Stimulated activated CD8-positive, alpha-beta memory T cell treated with anti-CD3 and anti-CD28 coated beads, Interleukin-12 subunit alpha, Interleukin-12 subunit beta, amount 100 ng/mL, for 4 hours (primary cell): Measurements from ENCODE around the gene CAMK1G.

Experiments
- DNase-seq: peaks from one replicate; pipeline ENCODE4 v3.0.0-alpha.2; 2020; ENCODE audit warnings: low read depth

Gene CAMK1G

DNA sequence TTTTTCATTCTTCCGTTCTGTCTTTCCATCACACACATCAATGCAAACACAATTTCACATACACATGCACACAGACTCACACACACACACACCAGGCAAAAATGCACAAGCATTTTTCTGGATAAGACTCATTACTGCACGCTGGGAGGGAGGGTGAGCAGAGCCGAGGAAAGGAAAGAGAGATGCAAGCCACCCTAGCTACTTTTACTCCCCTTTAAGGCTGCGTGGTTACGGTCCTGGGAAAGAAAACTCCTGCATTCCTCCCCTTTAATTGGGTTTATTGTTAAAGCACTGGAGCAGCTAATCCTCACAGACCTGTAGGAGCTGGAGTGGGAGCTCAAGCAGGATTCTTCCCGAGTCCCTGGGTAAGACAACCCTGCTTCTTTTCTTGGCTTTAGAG, at the start of gene CAMK1G:
Gene CAMK1G, plus strand, starts transcription at position 307 of the 400 bp plus-strand sequence. CDS start 11,270 bp downstream, outside the sequence.
- no peak for DNase-seq

DNA sequence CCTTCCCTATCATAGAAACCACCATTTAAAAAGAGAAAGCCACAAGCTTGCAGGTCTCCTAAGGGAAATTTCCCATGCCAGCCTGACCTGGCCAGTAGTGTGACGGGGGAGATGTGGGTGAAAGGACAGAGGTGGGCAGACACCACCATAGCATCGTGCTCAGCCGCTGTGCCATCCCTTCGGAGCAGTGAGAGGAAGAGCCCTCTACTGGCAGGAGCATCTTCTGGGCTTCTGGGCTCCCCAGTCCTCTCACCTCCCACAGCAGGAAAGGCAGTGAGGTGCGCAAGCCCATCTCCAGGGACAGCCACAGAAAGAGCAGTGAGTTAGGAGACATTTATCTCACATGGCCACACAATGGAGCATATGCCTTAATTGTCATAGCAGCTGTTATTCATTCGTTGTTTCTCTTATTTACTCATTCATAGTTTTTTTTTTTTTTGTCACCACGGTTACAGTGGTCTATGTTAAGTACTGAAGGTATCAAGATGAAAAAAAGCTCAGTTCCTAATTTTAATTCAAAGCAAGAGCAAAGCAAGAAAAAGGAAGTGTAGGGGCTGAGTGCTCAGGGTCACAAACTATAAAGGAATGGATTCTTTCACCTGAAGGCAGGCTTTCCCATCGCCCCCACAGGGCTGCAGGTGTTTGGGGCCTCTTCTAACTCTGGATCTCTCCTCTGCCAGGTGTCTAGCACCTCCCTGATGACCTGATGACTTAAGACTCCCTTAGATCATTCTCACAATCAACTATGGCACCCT, 48.8 kb upstream of the CAMK1G start:
- DNase-seq = no peak

DNA sequence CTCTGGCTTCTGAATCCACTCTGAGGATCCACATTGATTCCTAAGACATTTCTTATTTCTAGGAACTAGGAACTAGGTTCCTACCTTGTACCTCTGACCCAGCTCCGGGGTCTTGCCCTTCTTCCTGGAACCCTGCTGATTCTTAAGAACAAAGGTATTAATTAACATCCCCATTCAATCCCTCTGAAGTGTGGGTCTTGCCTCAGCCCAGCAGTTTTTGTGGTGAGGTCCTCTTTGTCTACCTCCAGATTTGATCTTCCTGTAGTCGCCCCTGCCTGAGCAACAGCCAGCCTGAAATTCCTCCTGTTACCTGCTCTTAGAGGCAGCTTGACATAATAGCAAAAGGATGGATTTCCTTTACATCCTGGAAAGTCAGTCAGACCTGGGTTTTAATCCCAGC, 46.7 kb upstream of the CAMK1G start:
- no peak for DNase-seq

DNA sequence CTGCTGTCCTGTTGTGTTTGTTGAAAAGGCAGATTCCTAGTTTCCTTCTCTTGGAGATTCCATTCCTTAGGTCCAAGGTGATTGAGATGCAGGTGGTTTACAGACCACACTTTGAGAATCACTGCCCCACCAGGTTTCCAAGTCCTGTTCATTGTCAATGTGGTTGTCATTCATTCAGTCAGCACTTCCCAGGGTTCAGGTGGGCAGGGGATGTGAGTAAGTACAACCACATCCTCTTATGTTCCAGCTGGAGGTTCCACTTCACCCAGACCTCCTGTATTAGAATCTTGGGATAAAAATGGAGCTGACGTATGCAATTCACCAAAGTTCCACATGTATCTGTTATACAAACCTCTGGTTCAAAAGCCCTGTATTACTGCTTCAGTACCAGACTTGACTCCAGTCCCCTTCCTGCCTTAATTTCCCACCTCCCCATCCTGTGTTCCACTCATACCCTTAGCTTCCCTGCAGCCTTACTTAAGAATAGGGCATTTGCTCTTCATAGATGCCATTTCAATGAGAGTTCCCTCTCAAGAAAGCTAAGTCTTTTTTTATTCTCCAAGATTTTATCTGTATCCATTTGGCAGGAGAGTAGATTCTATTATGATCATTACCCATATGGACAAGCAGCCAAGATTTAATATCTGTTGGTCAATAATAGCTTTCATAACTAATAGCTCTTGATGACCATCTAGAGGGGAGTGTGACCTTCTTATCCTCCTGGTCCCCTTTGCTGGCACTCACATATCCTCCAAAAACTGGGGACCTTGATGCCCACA, 46.0 kb upstream of the CAMK1G start:
- DNase-seq = no peak

DNA sequence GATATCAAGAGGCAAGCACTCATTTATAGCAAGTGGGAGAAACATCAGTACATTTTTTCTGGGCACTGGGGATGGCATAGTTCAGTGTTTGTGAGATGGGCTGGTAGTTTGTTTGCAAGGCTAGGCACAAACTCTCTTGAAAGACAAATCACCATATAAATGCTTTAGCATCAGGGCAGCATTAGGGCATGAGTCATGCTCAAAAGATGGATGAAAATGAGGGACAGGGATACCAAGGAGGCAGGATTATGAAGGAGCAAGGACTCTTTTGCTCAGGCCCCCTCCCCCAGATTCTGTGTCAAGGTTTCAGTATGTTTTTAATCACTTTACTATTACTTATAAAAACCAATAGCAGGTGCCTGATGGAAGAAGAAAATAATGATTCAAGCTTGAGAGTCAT, 43.9 kb upstream of the CAMK1G start:
- DNase-seq = no peak

DNA sequence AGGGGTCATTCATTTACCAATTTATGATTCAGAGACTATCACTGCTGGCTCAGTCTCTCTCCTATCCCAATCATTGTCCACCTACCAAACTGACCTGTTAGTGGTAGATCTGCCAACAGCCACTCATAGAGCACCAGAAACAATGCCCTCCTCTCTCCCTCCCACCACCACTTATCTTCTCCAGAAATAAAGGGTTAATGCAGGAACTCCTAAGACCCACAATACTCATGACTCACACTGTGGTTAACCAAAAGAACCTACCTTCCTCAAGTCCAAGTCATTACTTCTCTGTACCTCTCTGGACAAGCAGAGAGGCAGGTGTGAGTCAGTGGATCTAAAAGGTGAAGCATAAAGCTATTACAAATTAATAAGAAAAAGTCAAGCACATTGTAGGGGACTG, 40.9 kb upstream of the CAMK1G start:
- DNase-seq = no peak

DNA sequence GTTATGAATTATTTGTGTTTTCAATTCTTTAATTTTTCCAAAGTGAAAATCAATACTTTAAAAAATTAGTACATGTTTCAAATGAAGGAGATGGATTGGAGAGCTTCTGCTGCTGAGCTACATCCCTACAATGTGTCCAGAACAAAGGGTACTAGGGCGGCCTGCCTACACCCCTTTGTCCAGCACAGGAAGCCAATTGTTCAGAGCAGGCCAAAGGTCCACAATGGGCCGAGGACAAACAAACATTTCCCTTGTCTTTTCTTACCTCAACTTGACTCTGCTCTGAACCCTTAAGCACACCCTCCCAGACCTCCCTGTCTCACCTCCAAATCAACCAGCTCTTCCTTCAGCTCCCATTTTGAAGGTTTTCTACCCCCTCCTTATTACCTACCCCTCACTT, 39.4 kb upstream of the CAMK1G start:
- no peak for DNase-seq

DNA sequence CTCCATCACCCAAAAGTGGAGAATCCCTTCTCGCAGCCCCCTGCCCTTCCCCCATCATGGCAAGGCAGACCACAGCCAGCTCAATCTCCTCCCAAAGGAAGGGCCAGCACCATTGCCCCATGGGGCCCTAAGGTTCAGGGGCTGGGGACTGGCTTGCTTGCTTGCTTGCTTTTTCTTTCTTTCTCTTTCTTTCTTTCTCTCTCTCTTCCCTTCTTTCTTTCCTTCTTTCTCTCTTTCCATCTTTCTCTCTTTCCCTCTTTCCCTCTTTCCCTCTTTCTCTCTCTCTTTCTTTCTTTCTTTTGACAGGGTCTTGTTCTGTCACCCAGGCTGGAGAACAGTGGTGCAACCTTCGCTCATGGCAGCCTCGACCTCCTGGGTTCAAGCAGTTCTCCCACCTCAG, 38.1 kb upstream of the CAMK1G start:
- no peak for DNase-seq

DNA sequence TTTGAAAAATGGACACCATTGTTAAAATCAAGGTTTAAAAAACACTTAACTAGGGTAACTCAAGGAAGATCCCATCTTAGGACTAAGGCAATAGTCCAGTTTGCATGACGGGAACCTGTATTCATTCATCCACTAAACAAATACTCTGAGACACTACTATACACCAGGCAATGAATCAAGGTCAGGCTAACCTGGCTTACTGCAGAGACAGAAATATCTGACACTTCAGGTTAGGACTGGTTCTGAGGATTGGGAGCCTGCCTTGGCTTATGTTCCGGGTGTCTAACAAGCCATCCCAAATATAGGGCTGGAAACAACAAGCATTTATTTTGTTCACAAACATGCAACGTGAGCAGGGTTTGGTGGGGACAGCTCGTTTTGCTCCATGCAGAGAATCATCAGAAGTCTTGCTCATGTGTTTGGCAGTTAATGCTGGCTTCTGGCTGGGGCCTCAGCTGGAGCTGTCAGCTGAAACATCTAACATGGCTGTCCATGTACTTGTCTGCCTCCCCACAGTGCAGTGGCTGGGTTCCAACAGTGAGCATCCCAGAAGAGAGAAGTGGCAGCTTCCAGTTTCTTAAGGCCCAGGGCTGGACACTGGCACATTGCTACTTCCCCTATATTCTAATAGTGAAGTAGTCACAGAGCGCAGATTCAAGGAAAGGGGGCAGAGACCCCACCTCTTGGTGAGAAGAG, 37.0 kb upstream of the CAMK1G start:
- DNase-seq = no peak

DNA sequence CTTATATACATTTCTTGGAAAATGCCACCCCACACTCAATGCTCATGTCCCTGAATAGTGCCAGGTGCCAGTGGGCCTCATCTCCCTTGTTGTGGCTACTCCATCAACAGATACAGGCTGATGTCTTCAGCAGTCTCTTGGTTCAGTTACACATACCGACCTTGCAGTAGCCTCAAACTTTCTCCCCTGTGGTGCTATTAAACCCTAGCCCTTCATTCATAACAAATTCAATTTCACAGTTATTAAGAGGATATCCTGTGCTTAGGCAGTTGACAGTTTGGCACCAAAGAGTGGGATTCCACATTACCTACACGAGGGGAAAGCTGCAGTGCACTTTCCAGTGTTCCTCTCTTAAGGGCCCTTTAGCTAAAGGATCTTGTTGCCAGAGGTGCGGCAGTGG, 35.9 kb upstream of the CAMK1G start:
- DNase-seq = no peak

DNA sequence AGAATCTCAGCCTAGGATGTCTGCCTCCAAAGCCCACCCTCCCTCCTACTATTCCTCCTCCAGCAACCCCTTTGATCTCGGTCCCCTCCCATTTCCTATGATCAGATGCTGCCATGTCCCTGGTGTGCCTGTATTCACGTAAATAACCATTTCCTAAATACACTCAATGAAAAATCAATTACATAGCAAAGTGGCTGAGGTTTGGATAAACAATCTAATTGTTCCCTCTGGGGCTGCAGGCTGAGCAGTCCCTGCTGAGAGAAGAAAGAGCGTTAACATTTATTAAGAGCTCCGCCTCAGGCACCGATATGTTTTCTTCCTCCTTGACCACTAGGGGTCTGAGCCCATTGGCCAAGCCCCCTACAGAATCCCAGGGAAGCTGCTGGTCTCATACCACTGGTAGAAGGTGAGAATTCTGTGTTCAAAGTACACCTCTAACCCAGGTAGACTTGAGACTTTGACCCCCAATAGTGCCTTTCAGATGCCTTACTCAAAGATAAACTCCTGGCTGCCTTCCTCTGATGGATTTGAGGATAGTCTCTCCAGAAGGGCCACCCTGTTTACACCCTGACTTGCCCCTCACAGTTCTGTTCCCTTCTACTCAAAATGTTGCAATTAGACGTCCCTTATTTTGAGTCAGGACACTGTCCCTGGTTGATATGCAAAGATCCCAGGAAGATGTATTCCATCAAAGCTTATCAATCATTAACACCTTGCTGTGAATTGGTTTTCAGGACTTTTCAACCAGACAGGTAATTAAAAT, 33.9 kb upstream of the CAMK1G start:
- no peak for DNase-seq

DNA sequence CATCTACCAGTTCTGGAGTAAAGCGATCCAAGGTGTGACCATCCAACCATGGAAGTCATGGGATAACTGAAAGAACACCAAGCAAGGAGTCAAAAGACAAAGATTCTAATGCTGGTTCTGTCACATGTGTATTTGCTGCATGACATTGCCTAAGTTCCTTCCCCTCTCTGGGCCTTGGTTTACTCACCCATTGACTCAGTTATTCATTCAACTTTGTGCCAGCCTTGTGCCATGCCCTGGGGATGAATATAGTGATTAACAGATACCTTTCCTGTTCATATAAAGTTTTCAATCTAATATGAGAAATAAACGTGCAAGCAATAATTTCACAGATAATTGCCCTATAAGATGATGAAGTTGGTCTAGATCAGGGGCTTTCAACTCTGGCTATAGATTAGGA, 33.0 kb upstream of the CAMK1G start:
- DNase-seq = no peak

DNA sequence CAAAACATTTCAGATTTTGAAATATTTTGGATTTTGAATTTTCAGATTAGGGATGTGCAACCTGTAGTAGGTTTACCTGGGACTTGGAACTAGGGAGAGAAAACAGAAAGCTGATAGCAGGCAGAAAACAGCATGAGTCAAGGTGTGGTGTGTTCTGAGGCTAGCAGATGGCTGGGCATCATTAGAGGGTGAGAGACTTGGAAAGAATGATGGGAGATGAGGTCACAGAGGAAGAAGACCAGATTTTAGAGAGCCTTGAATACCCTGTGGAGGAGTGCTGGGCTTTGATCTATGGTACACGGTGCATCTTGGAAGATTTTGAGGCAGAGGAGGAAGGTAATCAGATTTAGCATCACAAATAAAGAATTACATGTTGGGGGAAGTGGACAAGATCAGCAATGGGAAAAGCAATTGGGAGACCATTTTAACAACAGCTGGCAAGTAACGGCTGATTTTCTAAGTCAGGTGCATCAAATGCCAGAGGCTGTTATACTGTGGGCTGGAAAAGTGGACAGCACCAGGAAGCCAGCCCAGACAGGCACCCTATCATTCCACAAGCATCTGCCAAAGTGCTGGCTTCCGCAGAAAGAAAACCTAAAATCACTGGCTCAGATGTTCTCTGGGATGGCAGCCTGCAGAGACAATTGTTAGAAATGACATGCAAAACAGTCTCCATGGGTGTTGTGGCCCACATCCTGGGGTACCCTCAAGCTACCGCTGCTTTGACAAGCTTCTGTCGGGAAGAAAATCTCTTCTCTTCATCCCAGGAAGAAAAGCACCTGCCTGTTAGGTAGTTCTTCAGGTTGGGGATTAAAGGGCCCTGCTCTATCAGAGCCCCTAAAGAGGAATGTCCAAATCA, 30.9 kb upstream of the CAMK1G start:
- DNase-seq = no peak

DNA sequence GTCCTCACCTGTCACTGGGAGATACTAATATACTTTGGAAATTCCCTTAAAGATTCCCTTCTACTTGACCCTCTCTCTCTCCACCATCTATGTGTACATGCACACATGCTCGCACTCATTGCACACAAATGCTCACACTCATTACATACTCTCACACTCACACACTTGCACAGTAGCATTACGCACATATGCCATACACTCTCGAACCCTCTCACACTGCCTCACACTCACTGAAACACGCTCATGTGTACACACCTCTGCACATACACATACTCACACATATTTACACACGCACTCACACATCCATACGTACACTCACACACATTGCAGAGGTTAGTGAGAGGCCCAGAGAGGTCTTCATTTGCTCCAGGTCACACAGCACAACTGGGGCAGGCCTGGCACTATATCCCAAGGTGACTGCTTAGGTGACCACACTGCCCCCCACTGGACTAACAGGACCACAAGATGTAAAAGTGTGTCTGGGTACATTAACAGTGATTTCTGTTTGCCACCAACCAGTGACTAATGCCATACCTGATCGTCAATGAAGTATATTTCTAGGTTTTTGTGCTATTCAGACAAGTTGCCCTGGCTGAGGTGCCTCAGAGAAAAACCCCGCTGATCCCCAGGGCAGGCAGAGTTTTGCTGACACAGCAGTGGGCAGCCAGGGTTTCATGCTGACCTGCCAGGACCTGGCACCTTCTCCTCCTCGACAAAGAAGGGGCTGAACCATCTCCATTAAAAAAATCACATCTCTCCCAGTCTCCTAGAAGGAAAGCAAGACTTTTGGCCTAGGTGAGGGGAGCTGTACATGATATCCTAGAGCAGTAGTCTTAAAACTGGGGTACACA, 28.5 kb upstream of the CAMK1G start:
- DNase-seq = no peak

DNA sequence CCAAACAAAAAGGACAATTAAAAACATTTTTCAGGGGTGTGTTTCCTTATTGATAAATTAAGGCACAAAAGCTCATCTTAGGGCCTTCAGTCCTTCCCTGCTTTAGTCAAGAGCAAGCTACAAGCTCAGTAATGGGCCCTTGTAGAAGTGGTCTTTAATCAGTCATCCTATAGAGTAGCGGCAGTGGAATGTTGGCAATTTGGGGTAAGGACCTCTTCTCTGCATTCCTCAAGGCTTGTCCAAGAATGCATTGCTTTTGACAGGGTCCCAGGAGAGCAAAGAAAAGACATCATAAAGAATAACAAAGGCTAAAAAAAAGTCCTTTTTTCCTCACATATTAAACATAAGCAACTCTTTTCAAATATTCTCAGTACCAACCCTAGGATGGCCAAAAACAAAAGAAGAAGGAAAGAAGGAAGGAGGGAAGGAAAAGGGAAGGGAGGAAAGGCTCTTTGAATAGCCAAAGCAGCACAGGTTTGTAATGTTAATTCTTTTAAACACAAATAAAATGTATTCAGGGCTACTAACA, 27.3 kb upstream of the CAMK1G start:
- no peak for DNase-seq

DNA sequence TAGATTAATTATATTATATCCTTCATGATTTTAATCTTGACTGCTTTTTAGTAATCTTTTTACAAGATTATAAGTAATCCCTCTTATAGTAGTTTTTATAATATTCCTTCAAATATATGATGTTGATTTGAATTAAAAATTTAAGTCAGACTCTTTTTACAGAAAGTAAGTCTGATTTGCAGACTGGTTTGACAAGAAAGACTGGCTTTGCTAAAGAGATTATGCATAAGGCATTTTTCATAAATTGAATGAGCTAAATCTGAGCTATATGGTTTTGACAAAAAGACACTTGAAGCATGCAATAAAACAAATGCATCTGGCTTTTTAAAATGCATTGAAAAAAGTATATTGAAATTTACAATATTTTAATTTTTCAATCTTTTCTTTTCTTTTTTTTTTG, 26.3 kb upstream of the CAMK1G start:
- DNase-seq = no peak

DNA sequence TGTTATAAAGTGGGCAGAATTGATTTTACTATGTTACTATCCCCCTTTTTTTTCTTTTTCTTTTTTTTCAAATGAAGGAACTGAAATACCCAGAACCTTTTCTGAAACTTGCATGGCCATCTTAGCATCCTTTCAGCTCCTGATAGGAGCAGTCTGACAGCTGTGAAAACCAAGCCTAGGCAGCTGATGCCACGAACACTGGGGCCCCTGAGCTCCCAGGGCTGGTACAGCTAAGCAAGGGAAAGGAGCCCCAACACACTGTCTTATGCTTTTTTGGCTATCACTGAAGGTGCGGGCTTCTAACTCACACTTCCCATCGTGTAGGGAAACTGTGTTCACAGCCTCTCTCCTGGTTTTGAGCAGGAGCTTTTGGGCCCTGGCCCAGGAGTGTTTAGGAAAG, 23.0 kb upstream of the CAMK1G start:
- no peak for DNase-seq

DNA sequence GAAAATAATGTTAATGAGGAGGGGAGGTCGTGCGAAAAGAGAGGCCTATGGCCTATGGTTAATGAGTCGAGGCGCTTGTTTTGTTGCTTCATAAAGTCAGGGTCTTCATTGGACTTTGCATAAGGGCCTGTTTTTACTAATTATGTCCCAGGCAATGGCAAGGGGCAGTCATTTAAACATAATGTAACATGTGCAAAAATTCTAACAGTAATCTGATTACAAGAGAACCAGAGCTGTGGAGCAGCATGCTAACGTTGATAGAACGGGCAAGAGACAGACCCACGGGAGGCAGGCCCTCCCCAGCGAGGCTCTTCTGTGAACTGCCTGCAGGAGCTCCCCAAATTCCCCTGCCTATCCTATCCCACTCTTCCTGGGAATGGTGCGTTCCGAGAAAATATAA, 22.6 kb upstream of the CAMK1G start:
- no peak for DNase-seq

DNA sequence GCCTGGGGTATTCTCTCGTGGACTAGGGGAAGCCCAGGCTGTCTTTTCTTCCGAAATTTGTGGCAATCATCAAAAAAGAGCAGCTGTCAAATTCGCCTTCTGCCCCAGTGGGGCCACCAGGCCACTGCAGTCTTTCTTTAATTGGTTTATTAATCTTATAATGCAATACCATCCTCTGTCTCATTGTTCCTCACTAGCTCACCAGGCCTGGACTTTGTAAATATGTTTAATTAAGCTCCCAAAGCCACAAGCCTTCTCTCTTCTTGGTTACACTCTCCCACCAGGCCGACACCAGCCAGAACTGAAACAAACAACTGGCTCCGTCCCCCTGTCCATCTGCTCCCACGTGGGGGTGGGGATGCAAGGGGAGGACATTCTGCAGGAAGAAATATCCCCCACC, 22.0 kb upstream of the CAMK1G start:
- DNase-seq = no peak

DNA sequence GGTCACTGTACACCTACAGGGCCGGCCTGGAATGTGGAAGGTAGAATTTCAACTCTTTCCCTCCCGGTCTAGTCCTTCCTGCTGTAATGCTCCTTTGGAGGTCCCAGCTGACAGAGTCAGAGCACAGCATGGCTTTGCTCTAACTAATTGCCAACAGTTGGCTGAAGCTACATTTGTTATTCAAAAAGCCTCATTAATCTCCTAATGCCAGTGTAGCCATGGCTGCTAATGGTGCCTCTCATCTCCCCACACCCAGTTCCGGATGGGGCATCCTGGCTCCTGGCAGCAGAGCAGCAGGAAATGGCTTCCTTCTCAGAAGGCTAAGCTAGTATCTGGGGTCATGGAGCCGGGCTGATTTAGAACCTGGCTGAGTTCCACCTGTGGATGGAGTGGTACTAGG, 18.7 kb upstream of the CAMK1G start:
- DNase-seq = no peak
